Effector memory CD4-positive, alpha-beta T cell (primary cell): Measurements from ENCODE around the gene MC1R.
"Not testable (repeated sequence)": the region's sequence is repeated elsewhere in the genome, so short reads cannot be mapped to it uniquely, and the experiment has no call there.

ENCODE experiments used
- DNase-seq, 3 donors: peaks; one replicate each; pipeline ENCODE4 v3.0.0-alpha.2; 2020
- H3K27ac ChIP-seq: 2 replicates; pipeline ENCODE4 v1.7.0; 2013; ENCODE audit warnings: mild to moderate bottlenecking, low read length, moderate library complexity; ENCODE audit not compliant: insufficient read depth, poor library complexity, severe bottlenecking
- H3K27me3 ChIP-seq: replicated peaks from 2 replicates; pipeline ENCODE4 v1.7.0; 2013; ENCODE audit warnings: mild to moderate bottlenecking, low read length; ENCODE audit not compliant: insufficient read depth, control insufficient read depth, poor library complexity, severe bottlenecking
- H3K36me3 ChIP-seq: 2 replicates; pipeline ENCODE4 v1.7.0; 2013; ENCODE audit warnings: mild to moderate bottlenecking, low read length, moderate library complexity; ENCODE audit not compliant: control insufficient read depth, insufficient read depth
- H3K4me1 ChIP-seq: 2 replicates; pipeline ENCODE4 v1.7.0; 2013; ENCODE audit warnings: low read length, mild to moderate bottlenecking; ENCODE audit not compliant: control insufficient read depth, insufficient read depth, poor library complexity, severe bottlenecking
- H3K4me3 ChIP-seq: 2 replicates; pipeline ENCODE4 v1.7.0; 2013; ENCODE audit warnings: low read length, low read depth, mild to moderate bottlenecking; ENCODE audit not compliant: insufficient read depth, poor library complexity, severe bottlenecking
- H3K9me3 ChIP-seq: 2 replicates; pipeline ENCODE4 v1.7.0; 2013; ENCODE audit warnings: mild to moderate bottlenecking, low read length, moderate library complexity; ENCODE audit not compliant: control insufficient read depth

MC1R gene

GRCh38 chr16:89907055-89907814 is 11.4 kb upstream of the MC1R start:
- Histone ChIP-seq H3K27ac (no peak overlapping the region), H3K36me3 (peaks cover 64% of the 10 kb centered on the region), H3K4me3 (no peak overlapping the region), H3K4me1 (peaks cover 5% of the 10 kb centered on the region), H3K27me3 (no peaks in the 10 kb centered on the region), H3K9me3 (no peaks in the 10 kb centered on the region)
- no peak for DNase-seq

- H3K27me3 ChIP-seq, result no peaks in the 10 kb centered on the region
- DNase-seq, result no peak
- no peak overlapping the region for H3K27ac ChIP-seq
- H3K9me3 ChIP-seq, result no peaks in the 10 kb centered on the region
- H3K4me3 ChIP-seq, result no peak overlapping the region
- peaks cover 5% of the 10 kb centered on the region for H3K4me1 ChIP-seq
- peaks cover 64% of the 10 kb centered on the region for H3K36me3 ChIP-seq
These were observed 10.4 kb upstream of the MC1R start for GRCh38 chr16:89908236-89908635.

GRCh38 chr16:89909777-89910716 is 8.6 kb upstream of the MC1R start:
- H3K27ac ChIP-seq, result no peak overlapping the region
- H3K27me3 ChIP-seq, result no peaks in the 10 kb centered on the region
- no peaks in the 10 kb centered on the region for H3K9me3 ChIP-seq
- H3K4me3 ChIP-seq, result no peak overlapping the region
- peaks cover 50% of the 10 kb centered on the region for H3K36me3 ChIP-seq
- peak; percentile 29 to 51 (median 39) for DNase-seq
- peaks cover 5% of the 10 kb centered on the region for H3K4me1 ChIP-seq

- H3K4me3 ChIP-seq, result no peak overlapping the region
- no peak for DNase-seq
- peaks cover 43% of the 10 kb centered on the region for H3K36me3 ChIP-seq
- peaks cover 5% of the 10 kb centered on the region for H3K4me1 ChIP-seq
- H3K27ac ChIP-seq, result no peak overlapping the region
- H3K9me3 ChIP-seq, result no peaks in the 10 kb centered on the region
- no peaks in the 10 kb centered on the region for H3K27me3 ChIP-seq
These were observed 7.8 kb upstream of the MC1R start for GRCh38 chr16:89910717-89911354.

- no peak for DNase-seq
- Histone ChIP-seq H3K36me3 (peaks cover 37% of the 10 kb centered on the region), H3K27ac (no peak overlapping the region), H3K4me1 (peaks cover 5% of the 10 kb centered on the region), H3K9me3 (no peaks in the 10 kb centered on the region), H3K4me3 (no peak overlapping the region), H3K27me3 (no peaks in the 10 kb centered on the region)
These were observed 7.3 kb upstream of the MC1R start for GRCh38 chr16:89911375-89911774.

GRCh38 chr16:89912143-89912542 is 6.5 kb upstream of the MC1R start:
- DNase-seq, result no peak
- Histone ChIP-seq H3K4me3 (no peak overlapping the region), H3K9me3 (no peaks in the 10 kb centered on the region), H3K27ac (no peak overlapping the region), H3K27me3 (no peaks in the 10 kb centered on the region), H3K36me3 (peaks cover 29% of the 10 kb centered on the region), H3K4me1 (peaks cover 8% of the 10 kb centered on the region)

GRCh38 chr16:89912627-89913026 is 6.0 kb upstream of the MC1R start:
- Histone ChIP-seq H3K36me3 (peaks cover 29% of the 10 kb centered on the region), H3K27ac (no peak overlapping the region), H3K9me3 (no peaks in the 10 kb centered on the region), H3K27me3 (no peaks in the 10 kb centered on the region), H3K4me3 (no peak overlapping the region), H3K4me1 (peaks cover 13% of the 10 kb centered on the region)
- DNase-seq, result no peak

GRCh38 chr16:89913408-89914387 is 5.0 kb upstream of the MC1R start:
- H3K4me3 ChIP-seq, result no peak overlapping the region
- H3K36me3 ChIP-seq, result peaks cover 22% of the 10 kb centered on the region
- H3K9me3 ChIP-seq, result no peaks in the 10 kb centered on the region
- no peaks in the 10 kb centered on the region for H3K27me3 ChIP-seq
- H3K27ac ChIP-seq, result no peak overlapping the region
- no peak for DNase-seq
- peaks cover 23% of the 10 kb centered on the region for H3K4me1 ChIP-seq

- H3K36me3 ChIP-seq, result peaks cover 18% of the 10 kb centered on the region
- H3K4me3 ChIP-seq, H3K27me3 ChIP-seq, H3K9me3 ChIP-seq, DNase-seq, H3K27ac ChIP-seq: not testable (repeated sequence)
- peaks cover 29% of the 10 kb centered on the region for H3K4me1 ChIP-seq
These were observed 3.9 kb upstream of the MC1R start for GRCh38 chr16:89914642-89915285.
